Suprapubic skin (tissue), 4 donors: Measurements from ENCODE around the gene TYMS.

ENCODE experiments used
- CTCF ChIP-seq, 2 donors: fragments of 200-600 bp in 1 of 2; fragments of 450-650 bp in 1 of 2; sonication (generic) in 1 of 2; IDR thresholded peaks; one replicate each; pipeline ENCODE4 v1.5.1; 2016 to 2019; ENCODE audit warnings: antibody characterized with exemption in 2 of 2, mild to moderate bottlenecking in 1 of 2, moderate library complexity in 1 of 2
- POLR2A ChIP-seq, 2 donors: fragments of 450-650 bp; IDR thresholded peaks; one replicate each; pipeline ENCODE4 v1.6.1; 2017; ENCODE audit warnings: antibody characterized with exemption in 2 of 2, mild to moderate bottlenecking in 2 of 2, moderate library complexity in 2 of 2
- POLR2AphosphoS5 ChIP-seq, 3 donors: sonication (generic); formaldehyde crosslinking; IDR thresholded peaks; one replicate each; pipeline ENCODE4 v1.6.1; 2017; ENCODE audit warnings: antibody characterized with exemption in 3 of 3

GRCh38 chr18:658001-658946 is 821 bp downstream of the TYMS start:
- TF ChIP-seq POLR2A (IDR thresholded peaks at IDR 0.05) (no peak), CTCF (IDR thresholded peaks at IDR 0.05) (no peak), POLR2AphosphoS5 (IDR thresholded peaks at IDR 0.05) (no peak)
